ENCODE results near the gene RBM33.

The RBM33 gene

DNA sequence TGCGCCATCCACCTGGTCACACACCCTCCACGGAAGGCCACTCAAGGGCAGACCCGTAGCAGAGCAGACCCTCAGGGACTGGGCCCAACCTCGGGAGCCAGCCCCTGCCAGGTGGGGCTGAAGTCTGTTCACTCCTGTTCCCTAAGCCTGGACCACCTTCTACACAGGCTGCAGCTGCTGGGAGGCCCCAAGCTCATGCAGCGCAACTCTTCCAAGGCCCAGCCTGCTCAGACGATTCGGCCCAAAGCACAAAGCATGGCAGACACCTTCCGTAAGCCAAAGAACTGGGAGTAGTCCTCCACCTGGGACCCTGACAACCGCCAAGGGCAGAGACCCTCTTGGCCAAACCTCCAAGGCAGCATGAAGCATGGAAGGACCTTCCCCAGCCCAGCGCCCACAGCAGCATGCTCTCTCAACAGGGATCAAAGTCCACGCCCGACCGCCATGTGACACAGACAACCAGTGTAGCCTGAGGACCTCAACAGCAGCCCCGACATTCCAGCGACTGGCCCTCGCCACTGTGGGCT lies 156.3 kb downstream of the RBM33 start:
- no peak for DNase-seq

DNA sequence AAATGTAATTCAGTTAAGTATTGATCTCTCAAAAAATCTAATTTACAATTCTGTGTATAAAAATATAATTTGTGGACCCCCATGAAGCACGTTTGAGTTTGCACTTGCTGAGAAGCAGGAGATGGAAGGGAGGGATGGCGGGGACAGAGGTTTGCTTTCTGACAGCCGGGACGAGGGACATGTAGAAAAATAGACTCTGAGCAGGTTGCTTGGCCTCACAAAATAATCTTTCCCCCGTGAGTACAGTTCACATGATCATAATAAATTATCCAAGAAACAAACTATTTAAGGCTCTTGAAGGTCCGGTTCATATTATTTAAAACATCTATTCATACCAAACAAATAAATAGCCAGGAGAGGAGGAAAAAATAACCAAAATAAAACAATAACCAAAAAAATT lies 157.8 kb downstream of the RBM33 start:
- DNase-seq = no peak

DNA sequence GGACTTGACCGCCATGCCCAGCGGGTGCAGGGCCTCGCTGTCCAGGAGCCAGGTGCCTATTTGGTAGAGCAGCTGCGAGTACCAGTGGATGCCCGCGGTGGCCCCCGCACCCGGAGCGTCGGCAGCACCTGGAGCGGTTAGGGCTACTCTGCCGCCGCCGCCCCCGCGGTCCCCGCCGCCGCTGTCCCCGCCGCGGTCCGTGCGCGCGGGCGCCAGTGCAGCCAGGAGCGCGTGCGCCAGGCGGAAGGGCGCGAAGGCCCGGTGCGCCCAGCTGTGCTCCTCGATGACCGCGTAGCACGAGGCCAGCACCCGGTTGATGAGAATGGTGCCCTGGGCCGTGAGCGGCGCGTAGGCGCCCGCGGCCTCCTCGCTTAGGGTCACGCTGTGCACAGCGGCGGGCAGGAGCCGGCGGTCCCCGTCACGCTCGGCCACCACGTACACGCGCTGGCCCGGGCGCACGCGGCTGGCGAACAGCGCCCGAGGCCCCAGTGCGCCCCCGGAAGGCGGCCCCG lies 158.5 kb downstream of the RBM33 start:
- DNase-seq = no peak

DNA sequence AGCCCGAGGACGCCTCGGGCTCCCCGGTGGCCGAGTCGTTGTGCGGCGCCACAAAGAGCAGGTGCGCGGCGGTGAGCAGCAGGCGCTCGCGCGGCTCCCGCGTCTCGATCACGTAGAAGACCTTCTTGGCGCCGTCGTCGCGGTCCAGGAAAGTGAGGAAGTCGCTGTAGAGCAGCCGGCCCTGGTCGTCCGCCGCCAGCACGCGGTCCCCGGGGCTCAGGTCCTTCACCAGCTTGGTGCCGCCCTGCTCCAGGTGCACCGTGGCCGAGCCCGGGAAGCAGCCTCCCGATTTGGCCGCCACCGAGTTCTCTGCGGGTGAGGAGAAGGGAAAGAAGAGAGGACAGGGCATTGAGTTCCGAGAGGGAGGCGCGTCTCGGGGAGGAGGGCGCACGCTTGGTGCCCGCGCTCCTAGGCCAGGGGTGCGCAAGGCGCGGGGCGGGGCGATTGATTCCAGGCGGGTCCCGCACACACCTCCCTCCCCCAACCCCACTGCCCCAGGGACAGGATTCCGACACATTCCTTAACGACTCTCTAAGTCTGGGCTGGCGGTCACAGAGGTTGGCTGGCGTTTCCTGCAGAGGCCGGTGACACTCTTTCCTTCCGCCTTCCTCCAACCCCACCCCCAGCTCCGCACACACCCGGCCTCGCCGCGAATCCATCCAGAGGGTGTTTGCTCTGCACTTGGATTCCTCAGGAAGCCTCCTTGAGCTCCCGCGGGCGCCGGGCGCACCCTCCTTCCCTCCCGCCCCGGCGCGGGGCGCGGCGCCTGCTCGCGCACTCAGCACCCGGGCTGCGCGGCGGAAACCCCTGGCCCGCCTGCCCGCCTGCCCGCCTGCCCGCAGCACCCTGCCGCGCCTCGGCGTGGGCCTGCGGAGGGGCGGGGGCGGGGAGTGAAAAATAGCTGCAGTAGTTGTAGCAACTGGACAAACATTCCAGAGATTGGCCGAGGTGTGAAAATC lies 159.2 kb downstream of the RBM33 start:
- no peak for DNase-seq

DNA sequence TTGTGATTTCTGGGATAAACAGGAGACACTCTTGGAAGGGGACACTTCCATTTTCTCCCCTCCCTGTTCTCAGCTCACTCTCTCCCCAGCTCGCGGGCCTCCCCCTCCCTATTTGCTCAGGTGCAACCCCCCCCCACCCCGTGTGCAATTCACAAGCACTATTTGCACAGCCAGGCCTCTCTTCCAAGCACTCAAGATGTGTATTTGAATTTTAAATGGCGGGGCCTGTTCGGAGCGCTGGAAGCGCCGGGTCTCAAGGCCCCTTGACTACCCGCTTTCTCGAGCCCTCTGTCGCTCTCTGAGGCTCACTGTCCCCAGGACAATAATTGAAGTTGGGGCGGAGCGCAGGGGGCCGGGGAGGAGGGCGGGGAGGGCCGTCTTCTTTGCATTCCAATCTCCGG lies 160.0 kb downstream of the RBM33 start:
- DNase-seq = no peak

DNA sequence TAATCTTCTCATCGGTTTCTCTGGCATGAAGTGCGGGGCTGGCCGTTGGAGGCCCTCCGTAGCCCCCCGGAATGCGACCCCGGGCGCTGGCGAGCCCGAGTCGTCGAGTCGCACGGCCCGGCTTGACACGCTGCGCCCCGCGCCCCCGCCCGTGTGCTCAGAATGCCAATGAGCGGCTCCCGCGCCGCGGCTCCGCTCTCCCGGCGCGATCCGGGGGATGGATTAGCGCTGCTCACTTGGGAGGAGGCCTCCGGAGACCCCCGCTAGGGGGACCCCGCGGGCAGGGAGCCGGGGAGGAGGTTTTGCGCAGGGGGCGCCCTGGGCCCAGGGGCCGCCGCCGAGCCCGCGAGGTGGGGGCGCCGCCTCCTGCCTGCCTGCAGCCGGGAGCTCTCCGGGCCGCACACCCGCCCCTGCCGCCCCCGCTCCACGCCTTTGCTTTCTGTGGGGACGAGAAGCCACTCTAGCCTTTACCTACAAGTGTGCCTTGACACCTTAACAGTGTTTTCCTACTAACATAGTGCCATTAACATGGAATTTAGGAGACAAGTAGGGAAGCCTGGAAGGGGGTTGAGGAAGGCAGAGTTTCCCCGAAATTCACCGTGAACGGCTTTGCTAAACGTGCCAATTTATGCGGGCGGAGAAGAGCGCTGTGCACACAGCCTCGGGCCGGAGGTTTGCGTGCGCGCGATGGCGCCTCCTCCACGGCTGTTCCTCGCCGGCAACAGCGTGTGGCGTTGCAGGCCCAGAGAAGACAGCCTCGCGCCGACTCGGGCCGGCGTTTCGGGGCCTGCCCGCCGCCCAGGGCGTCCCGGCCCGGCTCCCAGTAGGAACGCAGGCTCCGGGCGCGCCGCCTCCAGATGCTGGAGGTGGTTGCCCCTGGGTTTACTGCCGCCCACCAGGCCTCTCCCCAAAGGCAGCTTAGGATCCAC lies 160.7 kb downstream of the RBM33 start:
- DNase-seq = no peak

DNA sequence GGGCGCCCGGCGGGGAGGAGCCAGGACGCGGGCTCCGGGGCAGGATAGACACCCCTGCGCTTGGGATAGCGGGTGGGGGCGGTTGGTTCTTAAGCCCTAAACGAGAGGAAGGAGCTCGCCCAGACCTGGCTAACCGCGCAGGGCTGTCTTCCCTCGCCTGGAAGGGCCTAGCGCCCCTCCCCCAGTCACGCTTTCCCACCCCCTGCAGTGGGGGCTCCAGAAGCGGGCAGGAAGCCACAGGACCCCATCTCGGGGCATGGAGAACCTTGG lies 161.3 kb downstream of the RBM33 start:
- DNase-seq = no peak

DNA sequence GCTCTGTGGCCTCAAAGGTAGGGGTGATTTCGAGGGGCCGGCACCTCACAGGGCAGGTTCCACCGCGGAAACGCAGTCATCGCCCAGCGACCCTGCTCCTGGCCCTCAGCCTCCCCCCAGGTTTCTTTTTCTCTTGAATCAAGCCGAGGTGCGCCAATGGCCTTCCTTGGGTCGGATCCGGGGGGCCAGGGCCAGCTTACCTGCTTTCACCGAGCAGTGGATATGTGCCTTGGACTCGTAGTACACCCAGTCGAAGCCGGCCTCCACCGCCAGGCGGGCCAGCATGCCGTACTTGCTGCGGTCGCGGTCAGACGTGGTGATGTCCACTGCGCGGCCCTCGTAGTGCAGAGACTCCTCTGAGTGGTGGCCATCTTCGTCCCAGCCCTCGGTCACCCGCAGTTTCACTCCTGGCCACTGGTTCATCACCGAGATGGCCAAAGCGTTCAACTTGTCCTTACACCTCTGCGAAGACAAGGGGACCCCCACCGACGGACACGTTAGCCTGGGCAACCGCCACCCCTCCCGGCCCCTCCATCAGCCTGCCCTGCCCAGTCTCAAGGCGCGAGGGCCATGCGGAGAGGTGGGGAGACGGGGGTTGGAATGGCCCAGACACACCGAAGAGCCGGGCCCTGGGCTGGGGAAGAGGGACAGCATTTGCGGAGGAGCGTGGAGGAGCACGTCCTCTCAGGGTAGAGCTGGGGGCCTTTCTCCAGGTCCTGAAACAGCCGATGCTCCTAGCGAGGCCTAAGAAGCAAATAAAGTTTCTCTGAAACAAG lies 161.8 kb downstream of the RBM33 start:
- DNase-seq = no peak

DNA sequence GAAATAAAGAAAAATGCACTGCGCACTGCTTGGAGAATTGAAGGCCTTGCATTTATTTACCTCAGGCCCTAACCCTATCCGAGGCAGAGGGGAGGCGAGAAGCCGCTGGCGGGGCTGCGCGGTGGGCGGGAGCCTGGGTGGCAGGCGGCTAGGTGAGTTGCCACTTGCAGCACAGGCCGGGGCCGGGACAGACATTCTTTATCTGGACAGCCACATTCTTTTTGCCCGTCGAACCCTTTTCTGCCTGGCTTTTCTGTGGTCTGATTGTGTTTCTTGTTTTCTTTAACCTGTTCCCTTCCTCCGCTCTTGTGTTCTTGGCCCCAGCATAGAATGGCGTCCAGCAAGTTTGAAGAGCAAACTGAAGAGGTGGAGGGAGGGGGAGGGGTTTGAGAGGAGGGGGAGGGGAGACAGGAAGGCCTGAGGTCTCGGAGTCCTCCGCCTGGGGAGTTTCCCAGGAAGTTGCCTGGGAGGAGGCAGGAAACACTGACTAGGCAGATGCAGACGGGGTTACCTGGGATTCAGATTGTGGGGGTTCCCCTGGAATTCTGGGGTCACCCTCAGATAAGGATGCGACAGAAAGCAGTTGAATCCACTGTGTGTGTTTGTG lies 162.7 kb downstream of the RBM33 start:
- DNase-seq = no peak

DNA sequence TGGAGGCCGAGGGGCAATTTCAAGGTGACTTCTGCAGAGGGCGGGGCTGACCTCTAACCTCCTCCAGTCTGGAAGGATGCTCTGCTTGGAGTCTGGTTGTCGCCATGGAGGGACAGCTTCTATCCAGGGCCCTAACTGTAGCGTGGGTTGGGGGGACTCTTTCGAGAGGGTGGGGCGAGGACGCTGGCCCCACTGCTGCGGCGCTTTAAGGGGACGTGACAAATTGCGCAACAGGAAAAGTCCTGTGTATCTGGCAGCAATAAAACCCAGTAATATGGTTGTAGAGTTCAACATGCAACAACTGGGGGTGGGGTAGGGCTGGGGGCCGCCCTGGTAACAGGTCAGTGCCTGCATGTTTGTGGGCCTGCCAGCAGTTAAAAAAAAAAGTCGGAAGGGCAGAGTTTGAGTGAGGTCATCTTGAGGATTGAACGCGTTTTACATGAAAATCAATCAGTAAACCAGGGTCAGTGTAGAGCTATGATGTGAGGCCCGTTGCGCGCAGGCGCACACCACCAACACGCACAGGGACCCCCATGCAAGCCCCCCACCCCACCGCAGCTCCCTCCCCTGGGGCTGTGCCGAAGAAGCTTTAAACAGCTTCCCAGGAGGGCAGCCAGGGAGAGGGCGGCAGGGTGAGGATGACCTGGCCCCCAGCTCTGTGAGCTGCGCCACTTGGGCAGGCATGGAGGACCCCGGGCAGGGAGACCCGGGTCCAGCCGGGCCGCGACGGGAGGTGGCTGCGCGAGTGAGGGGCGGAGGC lies 163.5 kb downstream of the RBM33 start:
- no peak for DNase-seq

DNA sequence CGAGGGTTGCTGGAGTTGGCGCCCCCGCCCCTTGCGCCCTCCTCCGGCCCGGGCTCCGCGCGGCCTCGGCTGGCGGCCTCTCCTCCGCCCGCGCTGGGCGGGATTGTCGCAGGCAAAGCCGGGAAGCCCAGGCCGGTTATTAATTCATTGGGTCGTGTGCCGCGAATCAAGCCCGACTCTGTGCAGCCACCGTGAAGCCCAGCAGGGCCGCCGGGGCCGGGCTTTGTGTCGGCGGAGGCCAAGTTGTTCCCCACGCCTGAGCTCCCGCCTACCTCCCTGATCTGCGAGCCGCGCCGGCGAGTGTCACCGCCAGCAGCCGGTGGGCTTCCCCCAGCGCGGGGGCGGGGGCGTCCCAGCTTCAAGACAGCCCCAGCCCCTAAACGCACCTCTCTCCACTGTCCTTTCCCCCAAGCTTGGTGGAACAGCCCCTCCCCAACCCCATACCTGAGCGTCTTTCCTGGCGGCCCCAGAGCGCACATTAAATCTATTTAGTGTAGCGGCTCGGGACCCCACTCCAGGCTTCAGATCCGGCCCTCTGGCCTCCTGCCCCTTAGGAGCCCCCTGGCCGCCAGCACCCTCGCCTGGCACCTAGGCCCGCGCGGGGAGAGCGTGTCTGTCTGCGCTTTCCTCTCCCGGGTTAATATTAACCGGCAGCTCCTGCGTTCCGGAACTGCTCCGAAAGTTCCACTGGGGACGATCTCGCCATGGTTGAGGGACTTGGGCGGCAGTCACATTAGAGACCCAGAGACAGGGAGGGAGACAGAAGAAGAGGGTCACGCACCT lies 164.3 kb downstream of the RBM33 start:
- no peak for DNase-seq

DNA sequence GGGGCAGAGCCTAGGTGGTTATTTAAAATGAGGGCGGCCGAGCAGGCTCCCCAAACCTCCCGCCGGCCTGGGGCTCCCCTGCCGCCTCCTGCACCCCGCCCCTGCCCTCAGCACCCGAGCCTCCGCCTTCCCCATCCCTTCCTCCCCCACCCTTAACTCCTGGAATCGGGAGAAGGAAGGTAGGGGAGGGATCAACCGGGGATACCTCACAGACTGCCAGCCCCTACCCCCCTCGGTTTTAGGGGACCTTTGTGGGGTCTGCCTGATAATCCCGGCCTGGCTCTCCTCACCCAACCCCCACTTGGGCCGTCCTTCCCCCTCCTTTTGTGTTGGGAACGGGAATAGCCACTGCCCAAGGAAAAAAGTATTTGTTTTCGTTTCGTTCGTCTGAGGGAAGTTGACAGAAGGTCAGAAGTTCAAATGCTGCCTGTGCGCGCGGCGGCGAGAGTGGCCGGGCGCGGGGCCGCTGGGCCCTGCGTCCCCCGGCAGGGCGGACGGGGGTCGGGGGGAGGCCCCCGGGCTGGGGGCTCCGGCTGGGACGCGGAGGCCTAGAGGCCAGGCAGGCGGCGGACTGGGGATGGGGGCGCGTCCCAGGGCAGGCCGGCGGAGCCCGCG lies 165.0 kb downstream of the RBM33 start:
- no peak for DNase-seq

DNA sequence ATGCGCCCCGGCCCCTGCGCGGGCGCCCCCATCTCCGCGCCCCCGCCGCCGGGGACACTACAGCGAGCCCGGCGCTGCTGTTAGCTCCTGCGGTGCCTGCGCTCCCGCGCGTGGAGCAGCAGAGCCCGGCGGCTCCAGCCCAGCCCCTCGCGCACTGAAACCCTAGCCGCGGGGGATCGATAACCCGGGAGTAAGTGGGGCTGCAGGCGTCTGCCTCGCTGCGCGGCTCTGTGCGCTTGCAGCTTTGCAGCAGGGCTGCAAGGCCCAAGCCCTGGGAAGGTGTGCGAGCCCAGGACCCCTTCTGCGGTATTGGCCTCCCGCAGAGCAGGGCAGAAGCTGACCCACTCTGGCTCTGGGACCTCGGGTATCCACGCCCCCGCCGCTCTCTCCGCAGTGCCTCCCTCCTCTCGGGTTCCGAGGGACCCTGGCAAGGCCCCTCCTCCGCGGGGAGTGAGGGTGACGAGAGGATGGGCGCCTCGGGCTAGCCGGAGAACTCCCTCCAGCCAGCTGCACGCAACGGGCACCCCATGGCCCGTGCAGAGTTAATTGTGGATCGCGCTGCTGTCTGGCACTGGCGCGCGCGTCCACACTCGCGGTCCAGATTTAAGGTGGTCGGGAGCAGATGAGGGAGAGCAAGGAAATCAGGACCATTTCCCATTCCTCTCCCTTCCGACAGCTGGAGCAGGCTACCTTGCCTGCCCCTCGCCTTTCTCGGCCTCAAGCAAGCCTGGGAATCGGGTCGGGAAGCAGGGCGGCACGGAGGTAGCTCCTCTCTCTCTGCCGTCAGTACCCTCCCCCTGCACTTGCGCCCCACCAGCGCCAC lies 165.7 kb downstream of the RBM33 start:
- DNase-seq = no peak

DNA sequence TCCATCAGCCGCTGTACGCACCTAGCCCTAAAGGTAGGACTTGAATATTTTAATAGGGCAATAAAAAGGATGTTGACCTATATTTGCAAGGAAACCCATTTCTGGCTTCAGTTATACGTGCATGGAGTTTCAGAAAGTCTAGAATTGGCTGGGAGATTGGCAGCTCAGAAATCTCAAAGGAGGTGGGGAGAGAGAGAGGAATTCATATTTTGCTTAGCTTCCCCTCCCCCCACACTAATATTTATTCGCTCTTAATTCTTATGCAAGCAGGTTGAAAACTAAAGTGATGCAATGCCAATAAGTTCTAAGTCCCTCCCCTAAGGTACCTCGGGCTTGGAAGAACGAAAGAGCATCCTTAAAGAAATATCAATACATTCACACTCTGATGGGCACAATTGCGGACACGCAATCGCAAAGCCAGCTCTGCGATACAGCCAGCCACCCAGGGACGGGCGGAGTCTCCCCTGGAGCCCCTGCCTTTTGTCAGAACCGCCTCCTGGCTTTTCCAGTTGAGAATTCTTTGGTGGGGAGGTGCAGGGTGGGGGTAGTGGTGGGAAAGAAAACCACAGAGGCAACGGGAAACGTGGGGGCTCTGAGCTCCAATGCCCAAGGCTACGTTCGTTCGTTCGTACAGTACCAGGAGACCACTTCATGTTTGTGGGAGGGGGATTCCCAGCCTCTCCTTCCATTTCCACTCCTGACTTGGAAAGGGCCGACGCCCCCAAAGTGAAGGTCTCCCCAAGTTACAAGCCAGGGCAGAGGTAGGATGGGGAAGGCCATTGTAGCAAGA lies 166.5 kb downstream of the RBM33 start:
- DNase-seq = no peak

DNA sequence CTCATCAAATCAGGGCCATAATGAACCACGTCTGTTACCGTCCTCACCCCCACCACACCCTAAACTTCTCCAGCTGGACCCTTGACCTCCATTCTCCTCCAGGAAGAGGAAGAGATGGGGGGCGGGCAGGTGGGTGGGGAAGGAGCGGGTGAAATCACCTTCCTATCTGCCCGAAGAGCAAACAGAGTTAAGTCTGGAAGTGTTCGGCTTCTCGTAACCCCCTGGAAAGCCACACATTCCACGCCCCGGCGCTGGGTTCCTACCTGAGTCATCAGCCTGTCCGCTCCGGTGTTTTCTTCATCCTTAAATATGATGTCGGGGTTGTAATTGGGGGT lies 167.1 kb downstream of the RBM33 start:
- DNase-seq = no peak

DNA sequence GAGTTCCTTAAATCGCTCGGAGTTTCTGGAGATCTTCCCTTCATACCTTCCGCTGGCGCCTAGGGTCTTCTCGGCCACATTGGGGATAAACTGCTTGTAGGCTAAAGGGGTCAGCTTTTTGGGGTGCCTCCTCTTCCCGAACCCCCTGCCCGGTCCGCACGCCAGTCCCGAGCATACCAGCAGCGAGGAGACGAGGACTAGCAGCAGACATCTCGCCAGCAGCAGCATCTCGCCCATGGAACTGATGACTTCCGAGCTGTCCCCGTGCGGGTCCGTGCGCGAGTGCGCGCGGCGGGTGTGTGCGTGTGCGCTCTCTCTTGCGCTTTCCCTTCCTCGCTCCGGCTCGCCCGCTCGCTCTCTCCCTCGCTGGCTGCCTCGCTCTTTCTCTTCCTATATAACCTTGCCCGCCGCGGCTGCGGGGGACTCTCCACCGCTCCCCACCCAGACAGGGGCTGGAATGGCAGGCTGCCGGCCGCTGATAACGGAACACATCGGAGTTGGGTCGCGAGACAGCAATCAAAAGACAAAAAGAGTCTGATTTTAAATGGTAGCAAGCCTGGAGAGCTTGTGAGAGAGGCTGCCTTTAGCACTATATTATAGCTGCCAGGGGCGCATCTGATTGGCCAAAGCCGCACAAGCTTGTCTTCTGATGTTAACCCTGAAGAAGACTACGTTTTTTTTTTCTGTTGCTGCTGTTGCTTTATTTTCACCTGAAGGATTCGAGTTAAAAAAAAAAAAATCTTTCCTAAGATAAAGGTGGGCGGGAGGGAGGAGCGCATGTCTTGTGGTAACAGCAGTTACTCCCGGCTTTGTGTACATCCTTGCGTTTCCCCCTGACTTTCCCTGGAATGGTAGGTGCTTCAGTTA lies 167.7 kb downstream of the RBM33 start, which contains the start of gene SHH:
Gene SHH, minus strand, starts transcription at position 569 of the 867 bp plus-strand sequence. Its CDS starts 341 bp downstream, at position 228.
- no peak for DNase-seq

DNA sequence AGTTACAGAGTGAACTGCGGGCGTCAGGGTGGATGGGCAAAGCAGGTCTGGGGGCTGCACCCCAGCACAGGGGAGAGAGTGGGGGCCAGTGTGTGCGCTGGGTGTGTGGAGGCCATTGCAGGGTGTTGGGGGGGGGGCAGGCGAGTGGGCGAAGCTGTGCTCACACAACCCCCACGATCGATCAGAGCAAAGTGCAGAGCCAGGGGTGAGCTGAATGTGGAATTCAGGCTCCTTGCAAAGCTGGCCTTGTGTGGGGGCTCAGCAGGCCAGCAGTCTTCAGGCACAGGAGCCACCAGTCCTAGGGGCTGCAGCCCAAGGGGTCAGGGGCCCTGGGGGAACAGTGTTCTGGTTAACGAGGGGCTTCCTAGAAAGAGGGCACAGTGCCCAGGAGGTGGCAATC lies 168.7 kb downstream of the RBM33 start:
- DNase-seq = no peak
